ENCODE measurements around the gene CRADD.
"Not testable (repeated sequence)": the region's sequence is repeated elsewhere in the genome, so short reads cannot be mapped to it uniquely, and the experiment has no call there.

CRADD gene

DNA sequence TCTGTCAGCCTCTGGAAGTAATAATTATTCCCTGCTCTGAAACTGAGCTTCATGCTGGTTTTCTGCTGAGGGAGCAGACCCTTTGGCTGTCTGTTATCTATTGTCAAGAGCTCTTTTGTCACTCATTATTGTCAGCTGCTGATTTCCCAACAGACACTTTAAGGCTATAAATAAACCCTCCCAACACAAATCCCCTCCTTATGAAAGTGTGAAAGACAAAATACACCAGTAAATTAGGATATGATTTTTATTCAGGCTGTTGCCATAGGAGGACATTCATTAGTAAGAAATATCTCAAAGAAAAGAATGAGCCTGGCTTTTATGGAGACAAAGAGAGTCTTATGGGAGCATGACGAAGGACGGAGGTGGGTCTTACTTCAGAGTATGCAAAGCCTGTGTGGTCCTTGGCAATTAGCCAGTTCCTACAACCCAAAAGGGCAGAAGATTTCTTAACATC, 180.8 kb downstream of the CRADD start:
- TF ChIP-seq POLR2AphosphoS5 (IDR thresholded peaks at IDR 0.05; ENCODE audit: low read depth, low read length) (no peak), POLR2A (IDR thresholded peaks at IDR 0.05; ENCODE audit: low read depth, low read length) (no peak)
- FAIRE-seq (no peak), DNase-seq (ENCODE audit: insufficient read length) (no peak)

DNA sequence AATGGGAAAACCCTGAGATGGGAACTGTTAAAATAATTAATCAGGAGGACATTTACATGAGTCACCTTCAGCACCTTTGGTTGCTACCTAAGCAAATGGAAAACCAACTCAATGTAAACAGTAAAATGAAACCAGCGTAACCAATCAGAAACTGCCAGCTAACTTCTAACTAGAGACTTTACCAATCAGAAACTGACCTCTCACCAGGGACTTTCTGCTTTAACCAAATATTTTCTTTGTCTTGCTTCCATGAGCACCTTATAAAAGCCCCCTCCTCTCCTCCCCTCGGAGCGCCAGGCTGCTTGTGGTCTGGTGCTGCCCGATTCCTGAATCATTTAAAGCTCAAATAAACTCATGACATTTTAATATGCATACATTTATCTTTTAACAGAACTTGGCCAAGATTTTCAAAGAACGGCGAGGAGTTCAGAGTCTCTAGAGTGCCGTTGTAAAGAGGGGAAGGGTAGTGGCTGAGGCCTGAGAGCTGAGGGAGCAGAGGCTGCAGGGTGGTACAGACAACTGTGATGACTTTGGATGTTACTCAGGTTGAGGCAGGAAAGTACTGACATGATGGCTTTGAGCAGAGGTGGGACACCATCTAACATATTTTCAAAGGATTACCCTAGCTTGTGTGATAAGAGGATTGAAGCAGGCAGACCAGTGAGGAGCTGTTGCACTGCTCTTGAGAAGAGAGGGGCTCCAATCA, 183.6 kb downstream of the CRADD start:
- peak; percentile 53 for FAIRE-seq
- DNase-seq (ENCODE audit: insufficient read length) = no peak
- no peak for TF ChIP-seq POLR2A (IDR thresholded peaks at IDR 0.05; ENCODE audit: low read depth, low read length)
- TF ChIP-seq POLR2AphosphoS5 (IDR thresholded peaks at IDR 0.05; ENCODE audit: low read depth, low read length) = no peak
- no peak for TF ChIP-seq TAF1 (IDR thresholded peaks at IDR 0.05; ENCODE audit: borderline replicate concordance, low read depth, low read length)

DNA sequence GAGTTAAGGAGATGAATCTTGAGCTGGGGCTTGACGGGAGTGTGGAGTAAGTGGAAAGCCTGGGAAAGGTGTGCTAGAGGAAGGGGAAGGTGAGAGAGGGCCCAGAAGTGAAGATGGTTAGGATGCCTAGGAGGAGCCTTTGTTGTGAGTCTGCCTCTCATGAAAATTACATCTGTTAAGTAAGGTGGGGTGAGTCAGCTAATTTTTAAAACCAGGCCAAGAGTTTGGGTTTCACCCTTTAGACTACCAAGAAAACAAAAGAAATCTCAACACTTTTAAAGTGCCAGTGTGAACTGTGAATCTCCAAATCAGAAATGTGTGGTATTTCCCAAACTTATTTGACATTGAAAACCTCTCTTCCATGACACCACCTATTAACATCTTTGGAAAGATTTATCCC, 185.2 kb downstream of the CRADD start:
- FAIRE-seq (no peak), DNase-seq (ENCODE audit: insufficient read length) (no peak)
- TF ChIP-seq TAF1 (IDR thresholded peaks at IDR 0.05; ENCODE audit: borderline replicate concordance, low read depth, low read length) (no peak), POLR2A (IDR thresholded peaks at IDR 0.05; ENCODE audit: low read depth, low read length) (no peak), POLR2AphosphoS5 (IDR thresholded peaks at IDR 0.05; ENCODE audit: low read depth, low read length) (no peak)

DNA sequence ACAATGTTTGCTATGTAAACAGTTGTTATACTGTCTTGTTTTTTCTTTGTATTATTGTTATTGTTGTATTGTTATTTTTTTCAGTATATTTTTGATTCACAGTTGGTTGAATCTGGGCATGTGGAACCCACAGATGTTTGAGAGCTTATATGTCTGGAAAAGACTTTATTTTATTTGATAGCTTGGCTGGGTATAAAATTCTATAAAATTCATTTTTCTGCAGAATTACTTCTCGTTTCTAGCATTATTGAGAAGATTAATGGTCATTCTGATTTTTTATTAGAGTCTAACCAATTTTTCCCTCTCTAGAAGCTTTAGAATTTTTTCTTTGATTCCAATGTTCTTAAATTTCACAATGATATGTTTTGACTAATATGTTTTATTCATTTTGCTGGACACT, 188.6 kb downstream of the CRADD start:
- DNase-seq (ENCODE audit: insufficient read length) (no peak), FAIRE-seq (no peak)
- TF ChIP-seq POLR2AphosphoS5 (IDR thresholded peaks at IDR 0.05; ENCODE audit: low read depth, low read length) = no peak
- no peak for TF ChIP-seq TAF1 (IDR thresholded peaks at IDR 0.05; ENCODE audit: borderline replicate concordance, low read depth, low read length)

DNA sequence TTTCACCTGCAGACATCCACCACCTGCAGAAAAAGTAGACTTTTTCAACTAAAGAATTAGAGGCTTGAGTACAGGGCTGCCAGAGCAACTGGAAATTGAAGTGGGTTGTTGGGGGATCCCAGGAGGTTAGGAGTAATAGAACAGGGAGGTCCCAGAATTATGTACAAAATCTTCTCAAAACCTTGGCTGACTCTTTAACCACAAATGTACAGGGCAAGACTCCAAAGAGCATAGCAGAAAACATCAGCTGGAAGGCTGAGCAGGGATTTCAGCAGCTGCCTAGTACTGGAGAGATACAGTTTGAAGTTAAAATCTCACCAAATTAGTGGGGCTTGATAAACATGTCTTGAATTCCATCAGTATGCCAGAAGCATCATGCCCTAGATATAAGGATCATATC, 191.6 kb downstream of the CRADD start:
- FAIRE-seq (no peak), DNase-seq (ENCODE audit: insufficient read length) (no peak)
- no peak for TF ChIP-seq TAF1 (IDR thresholded peaks at IDR 0.05; ENCODE audit: borderline replicate concordance, low read depth, low read length)
- TF ChIP-seq POLR2AphosphoS5 (IDR thresholded peaks at IDR 0.05; ENCODE audit: low read depth, low read length) = no peak
- TF ChIP-seq POLR2A (IDR thresholded peaks at IDR 0.05; ENCODE audit: low read depth, low read length) = no peak

DNA sequence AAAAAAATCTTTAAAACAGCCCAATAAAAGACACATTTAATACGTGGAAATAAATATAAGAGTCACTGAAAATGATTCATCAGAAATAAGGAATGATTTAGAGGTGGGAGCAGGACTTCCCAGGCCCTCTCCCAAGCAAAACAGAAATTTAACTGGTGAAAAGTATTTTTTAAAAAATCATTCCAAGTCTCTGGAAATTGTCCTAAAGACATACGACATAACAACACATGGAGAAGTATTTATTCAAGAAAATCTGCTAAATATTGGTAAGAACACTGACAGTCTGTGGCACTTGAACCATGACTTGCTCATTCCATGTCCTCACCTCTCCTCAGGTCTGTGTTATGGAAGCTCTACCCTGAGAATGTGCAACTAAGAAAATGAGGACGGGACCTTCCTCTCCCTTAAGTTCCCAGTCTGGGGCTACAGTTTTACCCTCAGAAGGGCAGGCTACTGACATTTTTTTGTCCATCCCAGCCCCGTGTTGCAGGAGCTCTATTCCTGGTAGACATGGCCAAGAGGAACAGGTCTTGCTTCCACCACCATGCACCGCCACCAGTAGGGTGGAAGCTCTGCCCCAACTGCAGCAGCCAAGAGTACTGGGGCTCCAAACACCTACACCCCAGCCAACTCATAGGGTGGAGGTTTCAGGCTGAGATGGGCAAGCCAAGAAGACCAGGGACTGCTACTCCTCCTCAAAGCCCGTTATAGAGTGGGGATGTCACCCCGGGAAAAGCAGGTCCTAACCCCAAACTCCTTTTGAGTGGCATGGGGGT, 193.0 kb downstream of the CRADD start:
- DNase-seq (ENCODE audit: insufficient read length) = no peak
- FAIRE-seq = no peak
- TF ChIP-seq TAF1 (IDR thresholded peaks at IDR 0.05; ENCODE audit: borderline replicate concordance, low read depth, low read length) (no peak), POLR2A (IDR thresholded peaks at IDR 0.05; ENCODE audit: low read depth, low read length) (no peak), POLR2AphosphoS5 (IDR thresholded peaks at IDR 0.05; ENCODE audit: low read depth, low read length) (no peak)

DNA sequence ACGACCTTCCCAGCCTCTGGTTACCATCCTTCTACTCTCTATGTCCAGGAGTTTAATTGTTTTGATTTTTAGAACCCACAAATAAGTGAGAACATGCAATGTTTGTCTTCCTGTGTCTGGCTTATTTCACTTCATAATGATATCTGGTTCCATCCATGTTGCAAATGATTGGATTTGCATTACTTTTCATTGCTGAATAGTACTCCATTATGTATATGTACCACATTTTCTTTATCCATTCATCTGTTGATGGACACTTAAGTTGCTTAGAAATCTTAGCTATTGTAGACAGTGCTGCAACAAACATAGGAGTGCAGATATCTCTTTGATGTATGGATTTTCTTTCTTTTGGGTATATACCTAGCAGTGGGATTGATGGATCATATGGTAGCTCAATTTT, 194.4 kb downstream of the CRADD start:
- not testable (repeated sequence) for DNase-seq (ENCODE audit: insufficient read length); FAIRE-seq

DNA sequence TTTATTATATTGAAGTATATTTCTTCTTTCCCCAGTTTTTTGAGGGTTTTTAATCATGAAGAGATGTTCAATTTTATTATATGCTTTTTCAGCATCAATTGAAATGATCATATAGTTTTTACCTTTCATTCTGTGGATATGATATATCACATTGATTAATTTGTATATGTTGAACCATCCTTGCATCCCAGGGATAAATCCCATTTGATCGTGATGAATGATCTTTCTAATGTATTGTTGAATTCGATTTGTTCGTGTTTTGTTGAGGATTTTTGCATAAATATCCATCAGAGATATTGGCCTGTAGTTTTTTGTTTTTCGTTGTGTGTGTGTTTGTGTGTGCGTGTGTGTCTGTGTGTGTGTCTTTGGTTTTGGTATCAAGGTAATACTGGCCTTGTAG, 196.4 kb downstream of the CRADD start:
- no peak for TF ChIP-seq POLR2A (IDR thresholded peaks at IDR 0.05; ENCODE audit: low read depth, low read length)
- TF ChIP-seq TAF1 (IDR thresholded peaks at IDR 0.05; ENCODE audit: borderline replicate concordance, low read depth, low read length) = no peak
- no peak for TF ChIP-seq POLR2AphosphoS5 (IDR thresholded peaks at IDR 0.05; ENCODE audit: low read depth, low read length)
- no peak for FAIRE-seq

DNA sequence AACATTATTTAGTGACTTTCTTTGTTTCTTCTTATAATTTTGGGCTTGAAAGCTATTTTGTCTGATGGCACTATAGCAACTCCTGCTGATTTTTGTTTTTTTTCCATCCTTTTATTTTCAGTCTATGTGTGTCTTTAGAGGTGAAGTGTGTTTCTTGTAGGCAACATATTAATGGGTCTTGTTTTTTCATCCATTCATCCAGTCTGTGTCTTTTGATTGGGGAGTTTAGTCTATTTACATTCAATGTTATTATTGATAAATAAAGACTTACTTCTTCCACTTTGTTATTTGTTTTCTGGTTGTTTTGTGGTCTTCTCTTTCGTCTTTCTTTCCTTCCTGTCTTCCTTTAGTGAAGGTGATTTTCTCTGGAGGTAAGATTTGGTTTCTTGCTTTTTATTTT, 198.0 kb downstream of the CRADD start:
- DNase-seq (ENCODE audit: insufficient read length) (no peak), FAIRE-seq (no peak)
- no peak for TF ChIP-seq POLR2AphosphoS5 (IDR thresholded peaks at IDR 0.05; ENCODE audit: low read depth, low read length)
- no peak for TF ChIP-seq TAF1 (IDR thresholded peaks at IDR 0.05; ENCODE audit: borderline replicate concordance, low read depth, low read length)
- no peak for TF ChIP-seq POLR2A (IDR thresholded peaks at IDR 0.05; ENCODE audit: low read depth, low read length)

More for the DNA sequence above, 196.4 kb downstream of the CRADD start:
- DNase-seq (ENCODE audit: insufficient read length) = no peak

DNA sequence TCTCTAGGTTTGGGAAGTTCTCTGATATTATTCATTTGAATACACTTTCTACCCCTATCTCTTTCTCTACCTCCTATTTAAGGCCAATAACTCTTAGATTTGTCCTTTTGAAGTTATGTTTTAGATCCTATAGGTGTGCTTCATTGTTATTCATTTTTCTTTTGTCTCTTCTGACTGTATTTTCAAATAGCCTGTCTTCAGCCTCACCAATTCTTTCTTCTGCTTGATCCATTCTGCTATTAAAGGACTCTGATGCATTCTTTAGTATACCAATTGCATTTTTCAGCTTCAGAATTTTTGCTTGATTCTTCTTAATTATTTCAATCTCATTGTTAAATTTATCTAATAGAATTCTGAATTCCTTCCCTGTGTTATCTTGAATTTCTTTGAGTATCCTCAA, 199.2 kb downstream of the CRADD start:
- no peak for TF ChIP-seq POLR2A (IDR thresholded peaks at IDR 0.05; ENCODE audit: low read depth, low read length)
- no peak for DNase-seq (ENCODE audit: insufficient read length)
- no peak for FAIRE-seq

DNA sequence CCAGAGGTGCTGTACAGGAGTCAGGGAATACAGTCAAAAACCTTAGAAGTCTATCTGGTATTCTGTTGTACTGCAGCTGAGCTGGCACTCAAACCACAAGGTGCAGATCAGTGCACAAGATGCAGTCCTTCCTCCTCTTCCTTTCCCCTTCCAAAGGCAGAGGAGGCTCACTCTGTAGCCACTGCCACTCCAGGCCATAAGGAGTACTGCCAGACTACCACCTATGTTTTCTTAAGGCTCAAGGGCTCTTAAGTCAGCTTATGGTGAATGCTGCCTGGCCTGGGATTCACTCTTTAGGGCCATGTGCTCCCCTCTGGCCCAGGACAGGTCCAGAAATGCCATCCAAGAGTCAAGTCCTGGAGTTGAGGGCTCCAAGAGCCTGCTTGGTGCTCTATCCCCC, 200.3 kb downstream of the CRADD start:
- no peak for FAIRE-seq
- TF ChIP-seq TAF1 (IDR thresholded peaks at IDR 0.05; ENCODE audit: borderline replicate concordance, low read depth, low read length) (no peak), POLR2AphosphoS5 (IDR thresholded peaks at IDR 0.05; ENCODE audit: low read depth, low read length) (no peak), POLR2A (IDR thresholded peaks at IDR 0.05; ENCODE audit: low read depth, low read length) (no peak)

More for the DNA sequence above, 200.3 kb downstream of the CRADD start:
- DNase-seq (ENCODE audit: insufficient read length) = no peak

Data from GM12892 (cell line).